Body of pancreas (tissue), 4 donors: ENCODE measurements around the gene KCNJ3.

Experiments used
- POLR2A ChIP-seq, 3 donors: fragments of 450-650 bp; IDR thresholded peaks; one replicate each; pipeline ENCODE4 v1.6.1; 2016; ENCODE audit warnings: antibody characterized with exemption in 3 of 3, mild to moderate bottlenecking in 2 of 3
- TF ChIP-seq, protein P1 (sequence below), 7 experiments: fragments of 450-650 bp in 4 of 7; fragments of 200-600 bp in 3 of 7; sonication (generic) in 3 of 7; IDR thresholded peaks; one replicate each; pipeline ENCODE4 v1.5.1; 2016 to 2019; ENCODE audit warnings: antibody characterized with exemption in 7 of 7

DNA sequence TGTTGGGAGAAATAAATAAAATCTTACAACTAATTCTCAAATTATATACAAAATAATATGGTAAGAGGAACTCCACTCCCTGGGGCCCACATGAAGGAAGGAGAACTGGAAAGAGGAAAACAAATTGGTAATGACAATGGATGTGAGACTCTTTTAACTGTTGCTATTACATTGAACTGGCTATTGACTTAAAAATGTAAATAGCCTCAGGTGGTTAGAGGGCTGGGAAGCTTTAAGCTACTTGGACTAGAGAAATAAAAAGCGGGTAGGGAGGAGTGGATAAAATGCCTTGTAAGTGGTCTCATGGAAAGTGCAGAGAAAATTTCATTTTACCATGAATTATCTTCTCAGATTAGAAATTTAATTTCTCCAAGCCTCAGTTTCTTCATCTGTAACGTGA lies 64.1 kb downstream of the KCNJ3 start:
- TF ChIP-seq, protein P1, sequence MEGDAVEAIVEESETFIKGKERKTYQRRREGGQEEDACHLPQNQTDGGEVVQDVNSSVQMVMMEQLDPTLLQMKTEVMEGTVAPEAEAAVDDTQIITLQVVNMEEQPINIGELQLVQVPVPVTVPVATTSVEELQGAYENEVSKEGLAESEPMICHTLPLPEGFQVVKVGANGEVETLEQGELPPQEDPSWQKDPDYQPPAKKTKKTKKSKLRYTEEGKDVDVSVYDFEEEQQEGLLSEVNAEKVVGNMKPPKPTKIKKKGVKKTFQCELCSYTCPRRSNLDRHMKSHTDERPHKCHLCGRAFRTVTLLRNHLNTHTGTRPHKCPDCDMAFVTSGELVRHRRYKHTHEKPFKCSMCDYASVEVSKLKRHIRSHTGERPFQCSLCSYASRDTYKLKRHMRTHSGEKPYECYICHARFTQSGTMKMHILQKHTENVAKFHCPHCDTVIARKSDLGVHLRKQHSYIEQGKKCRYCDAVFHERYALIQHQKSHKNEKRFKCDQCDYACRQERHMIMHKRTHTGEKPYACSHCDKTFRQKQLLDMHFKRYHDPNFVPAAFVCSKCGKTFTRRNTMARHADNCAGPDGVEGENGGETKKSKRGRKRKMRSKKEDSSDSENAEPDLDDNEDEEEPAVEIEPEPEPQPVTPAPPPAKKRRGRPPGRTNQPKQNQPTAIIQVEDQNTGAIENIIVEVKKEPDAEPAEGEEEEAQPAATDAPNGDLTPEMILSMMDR (IDR thresholded peaks at IDR 0.05): no peak
- no peak for TF ChIP-seq POLR2A (IDR thresholded peaks at IDR 0.05)
